Tibial artery (tissue), 4 donors: ENCODE results near the gene TRDMT1.

Source experiments
- DNase-seq, 2 donors: peaks; one replicate each; pipeline ENCODE4 v3.0.0-alpha.2; 2019
- H3K27ac ChIP-seq, 2 donors: fragments of 200-600 bp; sonication (generic) in 1 of 2; 1 replicate in 1 of 2; 2 replicates in 1 of 2; pipeline ENCODE4 v1.5.1; 2018 to 2019; ENCODE audit warnings: mild to moderate bottlenecking in 1 of 2
- H3K27me3 ChIP-seq, 2 donors: fragments of 200-600 bp; sonication (generic) in 1 of 2; one replicate each; pipeline versions ENCODE4 v1.5.1 to v1.6.0; 2016 to 2019
- H3K36me3 ChIP-seq, 3 donors: fragments of 200-600 bp; sonication (generic) in 2 of 3; one replicate each; pipeline ENCODE4 v1.5.1; 2016 to 2019; ENCODE audit warnings: mild to moderate bottlenecking in 2 of 3
- H3K4me1 ChIP-seq, 4 donors: fragments of 200-600 bp; sonication (generic) in 2 of 4; 1 replicate in 3 of 4; 2 replicates in 1 of 4; pipeline ENCODE4 v1.5.1; 2016 to 2019
- H3K4me3 ChIP-seq, 2 donors: fragments of 200-600 bp; sonication (generic) in 1 of 2; 1 replicate in 1 of 2; 2 replicates in 1 of 2; pipeline ENCODE4 v1.5.1; 2018 to 2019; ENCODE audit warnings: mild to moderate bottlenecking in 2 of 2
- H3K9me3 ChIP-seq, 3 donors: fragments of 200-600 bp; sonication (generic) in 1 of 3; one replicate each; pipeline ENCODE4 v1.5.1; 2016 to 2019
- CTCF ChIP-seq, 2 experiments: fragments of 200-600 bp in 1 of 2; fragments of 450-650 bp in 1 of 2; IDR thresholded peaks; one replicate each; pipeline ENCODE4 v1.5.1; 2017 to 2019; ENCODE audit warnings: antibody characterized with exemption in 2 of 2, mild to moderate bottlenecking in 1 of 2, moderate library complexity in 1 of 2
- intact Hi-C: fragments of 100-400 bp; cut with DNase I; formaldehyde crosslinking; loops from one replicate; pipeline ENCODE4 v1.15.0; 2023; ENCODE audit warnings: low total_unique reads

Gene TRDMT1

DNA sequence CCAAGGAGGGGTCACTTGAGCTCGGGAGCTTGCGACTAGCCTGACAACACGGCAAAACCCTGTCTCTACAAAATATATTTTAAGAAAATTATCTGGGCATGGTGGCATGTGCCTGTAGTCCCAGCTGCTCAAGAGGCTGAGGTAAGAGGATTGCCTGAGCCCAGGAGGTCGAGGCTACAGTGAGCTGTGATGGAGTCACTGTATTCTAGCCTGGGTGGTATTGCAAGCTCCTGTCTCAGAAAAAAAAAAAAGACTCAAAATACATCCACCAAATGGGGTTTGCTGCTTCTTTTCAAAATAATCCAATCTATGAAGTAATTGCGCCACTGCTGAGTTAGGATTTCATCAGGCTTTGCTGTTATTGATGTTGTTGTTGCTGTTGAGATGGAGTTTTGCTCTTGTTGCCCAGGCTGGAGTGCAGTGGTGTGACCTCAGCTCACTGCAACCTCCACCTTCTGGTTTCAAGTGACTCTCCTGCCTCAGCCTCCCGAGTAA is 15.5 kb upstream of the TRDMT1 start:
- TF ChIP-seq CTCF (IDR thresholded peaks at IDR 0.05) = no peak
- Histone ChIP-seq H3K4me3 (peak overlapping the region in 1 of 2 donors; percentile 3), H3K27me3 (no peaks in the 10 kb centered on the region), H3K36me3 (no peaks in the 10 kb centered on the region), H3K27ac (peak overlapping the region; percentile 83 to 91), H3K4me1 (peaks cover 0 to 73% (median 36%) of the 10 kb centered on the region in 4 donors), H3K9me3 (no peaks in the 10 kb centered on the region)
- no peak for DNase-seq
- intact Hi-C loops = no loop called here

DNA sequence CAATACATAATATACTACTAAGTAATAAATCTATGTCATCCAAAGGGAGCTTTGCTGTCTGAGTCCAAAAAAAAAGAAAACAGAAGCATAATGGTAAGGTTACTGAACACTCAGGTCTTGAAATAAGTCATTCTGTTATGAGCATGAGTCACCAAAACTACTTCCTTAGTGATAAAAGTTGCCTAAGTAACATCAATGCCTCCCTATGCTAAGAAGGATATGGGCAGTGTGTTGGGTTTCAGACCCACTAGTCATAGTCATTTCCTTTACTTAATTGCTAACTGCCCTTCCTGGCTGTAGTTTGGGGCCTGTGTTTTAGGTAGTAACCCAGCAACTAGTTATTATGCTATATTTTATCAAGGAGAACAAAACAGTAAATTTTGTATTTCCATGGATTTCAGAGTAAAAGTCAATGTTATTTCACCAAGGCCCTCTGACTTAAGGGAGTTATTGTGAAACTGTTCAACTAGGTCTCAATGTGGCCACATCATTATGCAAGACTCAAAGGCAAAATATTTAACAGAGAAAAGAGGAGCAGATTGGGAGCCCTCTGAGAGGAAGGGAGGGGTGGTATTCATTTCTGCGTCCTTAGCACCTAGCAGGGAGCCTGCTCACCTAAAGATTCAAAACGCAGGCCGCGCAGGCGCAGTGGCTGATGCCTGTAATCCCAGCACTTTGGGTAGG is 14.9 kb upstream of the TRDMT1 start:
- intact Hi-C loops = no loop called here
- peak overlapping the region; percentile 83 to 91 for H3K27ac ChIP-seq
- no peak for TF ChIP-seq CTCF (IDR thresholded peaks at IDR 0.05)
- H3K36me3 ChIP-seq = no peaks in the 10 kb centered on the region
- H3K4me1 ChIP-seq = peaks cover 0 to 78% (median 38%) of the 10 kb centered on the region in 4 donors
- peak overlapping the region in 1 of 2 donors; percentile 3 for H3K4me3 ChIP-seq
- H3K27me3 ChIP-seq = no peaks in the 10 kb centered on the region
- H3K9me3 ChIP-seq = no peaks in the 10 kb centered on the region
- DNase-seq = no peak

- no peaks in the 10 kb centered on the region for H3K36me3 ChIP-seq
- no peaks in the 10 kb centered on the region for H3K27me3 ChIP-seq
- H3K4me3 ChIP-seq = peak overlapping the region in 1 of 2 donors; percentile 12
- H3K27ac ChIP-seq = peak overlapping the region; percentile 83 to 91
- TF ChIP-seq CTCF (IDR thresholded peaks at IDR 0.05) = no peak
- no peaks in the 10 kb centered on the region for H3K9me3 ChIP-seq
- peaks cover 0 to 75% (median 40%) of the 10 kb centered on the region in 4 donors for H3K4me1 ChIP-seq
- no peak for DNase-seq
- intact Hi-C loops = no loop called here
These were observed 14.3 kb upstream of the TRDMT1 start for GRCh38 chr10:17215782-17216122.

- Histone ChIP-seq H3K27ac (peak overlapping the region; percentile 83 to 91), H3K4me3 (peak overlapping the region; percentile 11 to 12), H3K9me3 (no peaks in the 10 kb centered on the region), H3K4me1 (peaks cover 0 to 76% (median 42%) of the 10 kb centered on the region in 4 donors), H3K27me3 (no peaks in the 10 kb centered on the region), H3K36me3 (no peaks in the 10 kb centered on the region)
- intact Hi-C loops = no loop called here
- no peak for DNase-seq
- no peak for TF ChIP-seq CTCF (IDR thresholded peaks at IDR 0.05)
These were observed 13.7 kb upstream of the TRDMT1 start for GRCh38 chr10:17214971-17215781.

DNA sequence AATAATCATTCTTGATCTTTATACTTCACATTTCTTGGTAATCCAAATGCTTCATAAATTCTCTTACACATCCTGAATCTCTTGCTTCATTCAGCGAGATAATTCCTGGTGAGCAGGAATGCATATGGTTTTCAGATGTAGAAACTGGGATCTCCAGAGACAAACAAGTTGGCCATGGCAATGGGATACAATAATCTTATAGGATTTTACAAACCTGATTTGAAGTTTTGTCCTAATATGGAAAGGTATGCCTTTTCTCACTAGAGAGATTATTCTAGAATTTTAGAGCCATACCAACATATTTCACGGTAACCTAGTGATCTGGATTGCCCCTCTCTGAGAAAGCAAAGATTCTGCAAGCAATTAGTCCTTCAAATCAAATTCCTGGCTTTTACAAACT is 13.1 kb upstream of the TRDMT1 start:
- intact Hi-C loops = no loop called here
- Histone ChIP-seq H3K4me1 (peaks cover 0 to 78% (median 42%) of the 10 kb centered on the region in 4 donors), H3K4me3 (peak overlapping the region; percentile 11 to 12), H3K27me3 (no peaks in the 10 kb centered on the region), H3K9me3 (no peaks in the 10 kb centered on the region), H3K36me3 (no peaks in the 10 kb centered on the region), H3K27ac (peak overlapping the region; percentile 83 to 91)
- DNase-seq = no peak
- no peak for TF ChIP-seq CTCF (IDR thresholded peaks at IDR 0.05)
